HG03354 (cell line): Measurements from ENCODE around the gene COL13A1.

Source experiments
- ATAC-seq: cut with Tn5 transposase; IDR thresholded peaks from one replicate; pipeline ENCODE4 v1.9.1; 2021; ENCODE audit warnings: mild to moderate bottlenecking; ENCODE audit not compliant: unreplicated experiment, poor library complexity, severe bottlenecking

Gene COL13A1

DNA sequence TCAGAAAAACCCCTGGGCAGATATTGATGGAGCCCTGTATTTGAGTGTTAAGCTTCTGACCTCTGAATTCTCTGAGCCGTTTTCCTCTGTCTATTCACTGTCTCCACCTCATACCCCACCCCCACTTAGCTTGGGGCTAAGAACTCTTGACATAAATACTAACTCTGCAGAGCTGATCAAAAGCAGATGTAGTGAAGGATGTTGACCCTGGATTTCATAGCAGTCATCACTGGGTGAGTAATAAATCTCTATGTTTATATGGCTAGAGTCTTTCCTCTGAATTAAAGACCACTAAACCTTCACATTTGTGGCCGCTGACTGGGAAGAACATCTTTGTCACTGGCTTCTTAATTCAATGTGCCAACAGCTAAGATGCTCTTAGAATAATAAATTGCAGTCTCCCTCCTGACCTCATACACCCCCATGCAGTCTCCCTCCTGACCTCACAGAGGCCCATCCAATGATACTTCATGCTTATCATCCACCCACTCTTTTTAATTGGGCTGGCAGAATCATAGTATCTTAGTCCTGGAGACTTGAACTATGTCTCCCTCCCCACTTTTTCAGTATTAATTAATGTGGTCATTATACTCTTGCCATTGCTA is 172.9 kb downstream of the COL13A1 start:
- no peak for ATAC-seq

DNA sequence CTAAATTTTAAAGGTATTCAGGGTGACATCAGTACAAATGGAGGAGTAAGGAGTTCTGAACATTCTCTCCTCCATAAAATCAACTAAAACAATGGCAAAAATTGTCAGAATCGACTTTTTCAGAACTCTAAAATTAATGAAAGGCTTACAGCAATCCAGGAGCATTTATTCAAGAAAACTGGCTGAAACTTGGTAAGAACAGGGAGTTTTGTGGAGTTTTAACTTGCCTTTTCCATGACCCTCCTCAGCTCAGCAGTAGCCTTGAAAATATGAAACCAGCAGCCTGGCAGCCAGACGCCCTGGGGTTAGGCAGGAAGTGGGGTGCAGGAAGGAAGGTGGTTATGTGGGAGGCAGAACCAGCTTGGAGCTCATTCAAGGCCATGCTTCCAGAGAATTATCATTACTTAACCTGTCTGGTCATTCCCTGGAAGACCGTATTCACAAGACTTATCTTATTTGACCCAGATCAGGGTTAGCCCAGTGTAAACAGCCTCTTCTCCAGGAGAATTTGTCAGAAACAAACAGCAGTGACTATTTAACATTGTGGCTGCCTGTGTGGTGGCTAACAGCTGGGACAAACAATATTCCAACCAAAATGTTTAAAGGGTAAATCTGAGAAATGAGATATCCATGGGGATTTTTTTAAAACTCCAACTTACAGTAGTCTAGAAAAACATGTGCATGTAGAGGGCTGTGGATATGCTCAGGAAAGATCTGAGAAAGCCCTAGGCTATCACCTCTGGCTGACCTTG is 175.3 kb downstream of the COL13A1 start:
- no peak for ATAC-seq

DNA sequence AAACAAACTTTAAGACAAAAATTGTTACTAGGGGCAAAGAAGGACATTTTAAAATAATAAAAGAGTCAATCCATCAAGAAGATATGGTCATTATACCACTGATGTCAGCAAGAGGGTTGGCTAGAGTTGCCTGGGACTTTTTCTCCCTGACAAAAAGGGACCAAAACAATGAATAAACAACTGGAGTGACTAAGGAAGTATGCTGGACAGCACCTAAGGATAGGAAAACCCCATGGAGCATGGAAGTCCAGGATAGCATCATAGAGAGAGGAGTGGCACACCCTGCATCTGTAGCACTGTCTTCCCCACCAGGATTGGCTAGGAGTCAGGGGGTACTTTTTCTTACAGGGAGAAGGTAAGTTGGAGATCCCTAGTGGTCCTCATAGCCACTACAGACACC is 177.5 kb downstream of the COL13A1 start:
- no peak for ATAC-seq

DNA sequence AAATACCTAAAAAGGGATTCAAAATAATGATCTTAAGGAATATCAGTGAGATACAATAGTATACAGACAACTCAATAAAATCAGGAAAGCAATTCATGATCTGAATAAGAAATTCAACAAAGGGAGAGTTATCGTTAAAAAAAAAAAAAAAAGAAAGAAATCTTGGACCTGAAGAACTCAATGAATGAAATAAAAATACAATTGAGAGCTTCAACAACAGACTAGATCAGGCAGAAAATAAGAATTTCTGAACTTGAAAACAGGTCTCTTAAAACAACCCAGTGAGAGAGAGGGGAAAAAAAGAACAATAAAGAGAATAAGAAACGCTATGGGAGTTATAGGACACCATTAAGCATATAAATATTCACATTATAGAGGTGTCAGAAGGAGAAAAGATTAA is 179.0 kb downstream of the COL13A1 start:
- no peak for ATAC-seq

DNA sequence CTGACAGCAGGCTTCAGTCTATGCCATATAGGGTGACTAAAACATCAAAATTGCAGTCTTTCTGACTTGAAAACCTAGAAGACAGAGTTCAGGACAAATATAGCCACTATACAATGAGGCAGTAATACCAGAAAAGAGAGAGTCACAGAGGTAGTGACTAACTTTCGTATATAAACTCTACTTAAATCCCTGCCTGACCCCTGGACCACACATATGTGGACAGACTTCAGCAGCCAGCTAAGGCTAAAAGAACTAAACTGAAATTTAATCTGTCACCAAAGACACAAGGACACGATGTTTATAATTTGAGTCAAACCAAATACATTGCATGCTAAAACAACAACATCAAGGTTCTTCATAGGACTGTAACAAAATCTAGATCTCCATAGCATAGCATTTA is 186.4 kb downstream of the COL13A1 start:
- ATAC-seq: no peak

DNA sequence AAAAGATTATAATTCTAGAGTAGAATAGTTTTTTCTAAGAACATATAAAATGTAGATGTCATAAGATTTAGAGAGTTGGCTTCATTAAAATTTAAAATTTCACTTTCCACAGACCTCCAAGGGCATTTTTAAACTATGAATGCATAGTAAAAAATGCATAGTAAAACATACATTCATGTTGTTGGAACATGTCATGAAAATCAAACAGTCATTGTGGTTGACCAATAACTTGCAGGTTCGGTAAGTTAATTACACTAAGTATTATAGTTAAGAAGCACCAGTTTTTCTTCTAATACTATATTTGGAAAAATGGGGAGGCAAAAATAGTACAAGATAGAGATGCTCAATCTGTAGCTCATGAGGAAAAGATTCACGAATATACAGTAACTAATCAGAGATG is 189.4 kb downstream of the COL13A1 start:
- ATAC-seq: no peak

DNA sequence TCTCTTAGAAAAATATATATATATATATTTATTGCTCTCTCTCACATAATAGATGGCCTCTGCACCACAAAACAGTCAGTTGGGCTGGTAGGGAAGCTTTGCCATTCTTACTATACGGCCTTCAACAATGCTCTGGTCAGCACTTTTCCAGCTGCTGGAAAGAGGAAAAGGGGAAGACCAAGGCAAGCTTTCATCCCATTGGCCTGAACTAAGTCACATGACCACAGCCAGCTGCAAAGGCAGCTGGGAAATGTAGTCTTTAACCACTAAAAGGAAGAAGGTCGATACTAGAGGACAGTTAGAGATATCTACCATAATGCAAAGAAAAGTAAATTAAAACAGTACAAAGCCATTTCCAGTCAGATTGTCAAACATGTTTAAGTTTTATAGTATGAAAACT is 192.6 kb downstream of the COL13A1 start:
- ATAC-seq: no peak

DNA sequence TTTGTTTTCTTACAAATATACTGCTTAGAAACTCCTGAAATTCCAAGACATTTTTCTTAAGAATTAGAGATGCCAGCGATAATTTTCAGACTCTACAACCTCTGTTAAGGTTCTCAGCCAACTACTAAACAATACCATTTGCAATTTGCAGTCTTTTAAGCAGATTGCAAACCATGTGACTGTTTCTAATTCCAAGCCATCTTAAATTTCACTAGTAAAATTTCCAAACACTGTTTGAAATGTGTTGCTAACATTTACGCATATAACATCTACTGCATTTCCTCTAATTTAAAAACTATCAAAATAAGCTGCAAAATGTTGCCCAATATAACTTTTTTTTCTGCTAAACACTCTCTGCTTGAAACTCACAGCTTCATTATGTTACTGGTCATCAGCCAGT is 194.9 kb downstream of the COL13A1 start:
- no peak for ATAC-seq

DNA sequence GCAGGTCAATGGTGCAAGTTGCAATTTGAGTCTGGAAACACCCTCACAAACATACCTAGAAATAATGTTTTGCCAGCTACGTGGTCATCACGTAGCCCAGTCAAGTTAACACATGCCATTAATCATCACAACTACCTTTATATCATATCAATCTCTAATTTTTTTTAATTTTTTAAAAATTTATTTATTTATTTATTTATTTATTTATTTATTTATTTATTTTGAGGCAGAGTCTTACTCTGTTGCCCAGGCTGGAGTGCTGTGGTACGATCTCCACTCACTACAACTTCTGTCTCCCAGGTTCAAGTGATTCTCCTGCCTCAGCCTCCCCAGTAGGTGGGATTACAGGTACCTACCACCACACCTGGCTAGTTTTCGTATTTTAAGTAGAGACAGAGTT is 198.6 kb downstream of the COL13A1 start:
- ATAC-seq: no peak

DNA sequence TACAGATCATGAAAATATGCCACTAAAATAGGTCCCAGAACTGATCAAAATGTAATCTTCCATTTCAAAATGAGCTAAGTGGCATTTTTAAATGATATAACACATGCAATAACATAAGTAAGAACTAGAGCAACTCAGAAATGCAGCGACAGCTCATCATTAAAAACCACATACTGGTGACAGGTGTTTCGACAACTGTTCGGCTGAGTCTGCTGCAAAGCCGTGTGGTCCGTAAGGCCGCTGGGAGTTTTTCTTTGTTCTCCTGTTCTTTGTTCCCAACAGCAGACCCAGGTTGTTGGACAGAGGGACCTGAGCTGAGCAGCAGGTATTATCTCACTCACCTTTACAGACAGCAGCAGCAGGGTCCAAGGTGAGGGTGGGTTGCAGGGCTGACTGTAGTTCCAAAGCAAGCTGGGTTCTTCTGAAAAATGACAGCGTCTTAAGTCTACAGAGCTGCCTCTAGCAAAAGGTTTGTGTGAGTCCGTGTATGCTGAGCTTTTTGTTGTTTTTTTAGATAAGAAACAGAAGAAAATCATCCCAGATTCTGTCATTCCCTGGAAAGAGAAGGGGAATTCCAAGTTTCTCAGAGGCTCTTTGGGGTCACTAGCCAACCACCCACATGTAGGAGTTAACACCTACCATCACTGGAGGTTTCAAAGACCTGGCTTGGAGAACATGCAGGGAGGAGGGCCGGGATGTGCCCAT is 205.6 kb downstream of the COL13A1 start:
- ATAC-seq: no peak
